Raji (cell line): ENCODE data around the gene PPFIA2.

Source experiments
- POLR2A ChIP-seq: IDR thresholded peaks from 2 replicates; pipeline ENCODE4 v1.6.1; 2011; ENCODE audit warnings: low read depth, low read length, control low read depth; ENCODE audit not compliant: insufficient read depth

The PPFIA2 gene

DNA sequence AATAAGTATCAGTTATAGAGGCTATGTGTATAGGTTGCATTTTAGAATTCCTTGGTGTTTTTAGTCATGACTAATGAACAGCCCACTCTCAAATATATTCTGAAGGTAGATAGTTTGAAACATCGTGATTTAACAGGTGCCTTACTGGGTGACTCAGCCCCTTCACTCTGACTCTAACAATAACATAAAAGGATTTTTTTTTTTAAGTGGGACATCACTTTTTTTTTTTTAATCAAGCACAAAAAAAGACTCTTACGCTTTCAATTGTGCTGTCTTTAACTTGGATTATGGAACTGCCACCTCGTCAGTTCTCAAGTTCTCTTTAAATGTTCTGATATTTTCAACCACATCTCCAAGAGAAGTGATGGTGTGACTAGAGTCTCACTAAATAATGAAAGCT, 46.6 kb downstream of the PPFIA2 start:
- no peak for TF ChIP-seq POLR2A

DNA sequence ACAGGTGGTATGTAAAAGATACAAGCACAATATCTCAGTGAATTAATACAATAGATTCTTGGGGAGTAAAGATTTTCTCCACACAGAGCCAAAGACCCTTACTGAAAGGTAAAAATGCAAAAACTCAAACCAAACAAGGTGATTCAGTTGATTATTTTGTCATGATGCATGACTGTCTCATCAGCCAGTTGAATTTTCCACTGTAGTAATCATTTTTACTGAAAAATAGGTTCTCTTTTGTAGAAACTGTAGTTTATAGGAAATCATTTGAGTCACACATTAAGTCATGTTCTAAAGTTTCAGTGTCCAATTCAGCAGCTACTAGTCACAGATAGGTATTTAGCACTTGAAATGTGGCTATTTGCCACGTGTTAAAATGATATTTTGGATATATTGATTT, 53.6 kb downstream of the PPFIA2 start:
- no peak for TF ChIP-seq POLR2A

DNA sequence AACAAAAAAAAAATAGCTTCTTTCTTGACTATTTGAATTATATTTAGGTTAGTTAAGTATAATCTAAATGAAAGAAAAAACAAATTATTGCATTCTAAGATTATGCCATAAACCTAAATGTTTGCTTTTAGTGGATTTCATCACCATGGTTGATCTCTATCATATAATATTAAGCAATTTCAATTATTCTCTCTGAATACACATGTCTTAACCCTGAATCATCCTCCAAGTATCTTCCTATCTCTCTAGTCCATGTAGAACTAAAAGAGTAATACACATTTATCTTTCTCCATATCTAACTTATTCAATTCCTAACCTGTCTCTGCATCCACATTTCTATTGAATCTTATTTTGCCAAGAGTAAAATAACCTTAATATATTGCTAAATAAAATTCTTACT, 59.6 kb downstream of the PPFIA2 start:
- no peak for TF ChIP-seq POLR2A

DNA sequence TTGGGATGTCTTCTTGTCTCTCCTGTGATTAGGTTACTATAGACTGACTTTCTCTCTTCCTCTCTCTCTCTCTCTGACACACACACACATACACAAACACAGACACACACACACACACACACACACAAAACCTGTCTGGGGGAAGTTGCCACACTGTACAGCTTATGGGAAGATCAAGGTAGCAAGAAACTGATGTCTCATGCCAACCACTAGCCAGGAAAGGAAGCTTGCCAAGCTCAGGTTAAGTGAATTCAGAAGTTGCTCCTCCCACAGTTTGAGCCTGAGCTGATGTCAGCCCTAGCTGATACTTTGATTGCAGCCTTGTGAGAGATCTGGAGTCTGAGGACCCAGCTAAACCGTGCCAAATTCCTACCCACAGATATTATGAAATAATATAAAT, 67.1 kb downstream of the PPFIA2 start:
- TF ChIP-seq POLR2A, result no peak

DNA sequence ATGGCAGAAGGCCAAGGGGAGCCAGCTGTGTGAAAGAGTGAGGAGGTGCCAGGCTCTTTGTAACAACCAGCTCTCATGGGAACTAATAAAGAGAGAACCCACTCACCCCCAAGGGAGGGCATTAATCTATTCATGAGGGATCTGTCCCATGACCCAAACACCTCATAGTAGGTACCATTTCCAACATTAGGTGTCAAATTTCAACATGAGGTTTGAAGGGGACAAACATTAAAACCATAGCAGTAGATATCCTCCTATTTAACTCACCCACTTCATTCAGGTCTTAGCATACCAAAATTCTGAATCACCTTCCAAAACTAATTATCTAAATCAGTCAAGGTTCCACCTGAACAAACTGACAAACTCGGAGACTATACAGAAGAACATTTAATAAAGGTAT, 75.3 kb downstream of the PPFIA2 start:
- TF ChIP-seq POLR2A, result no peak

DNA sequence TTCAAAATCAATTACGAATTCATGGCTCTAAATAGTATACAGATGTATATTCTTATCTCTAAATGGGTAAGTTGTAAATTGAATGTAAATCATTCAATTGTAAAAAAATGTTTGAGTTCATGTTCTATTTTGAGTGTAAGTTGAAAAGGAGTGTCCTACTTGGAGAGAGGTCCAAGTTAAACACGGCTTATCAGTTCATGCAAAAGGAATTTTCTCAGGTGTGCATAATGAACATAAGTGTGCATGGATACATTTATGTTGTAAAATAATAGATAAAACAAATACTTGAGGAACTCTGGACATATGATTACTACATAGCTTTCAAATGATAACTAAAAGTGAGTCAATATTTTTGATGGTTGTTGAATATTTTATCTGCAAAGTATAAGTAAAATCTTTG, 79.5 kb downstream of the PPFIA2 start:
- TF ChIP-seq POLR2A, result no peak

DNA sequence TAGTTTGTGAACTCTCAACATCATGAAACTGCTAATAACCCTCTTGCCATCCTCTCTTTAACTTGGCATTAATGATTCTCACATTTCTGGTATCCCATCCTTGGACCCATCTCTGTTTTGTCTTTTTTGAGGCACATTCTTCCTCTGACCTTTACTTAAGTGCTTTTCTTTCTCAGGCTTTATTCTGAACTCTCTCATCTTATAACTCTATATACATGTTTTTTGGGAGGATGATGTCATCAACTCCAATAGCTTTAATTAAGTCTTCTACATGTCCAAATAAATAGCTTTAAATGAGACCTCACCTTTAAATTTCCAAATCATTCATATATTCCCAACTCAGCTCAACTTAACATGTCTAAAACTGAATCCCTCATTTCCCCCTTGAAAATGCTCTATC, 88.4 kb downstream of the PPFIA2 start:
- no peak for TF ChIP-seq POLR2A

DNA sequence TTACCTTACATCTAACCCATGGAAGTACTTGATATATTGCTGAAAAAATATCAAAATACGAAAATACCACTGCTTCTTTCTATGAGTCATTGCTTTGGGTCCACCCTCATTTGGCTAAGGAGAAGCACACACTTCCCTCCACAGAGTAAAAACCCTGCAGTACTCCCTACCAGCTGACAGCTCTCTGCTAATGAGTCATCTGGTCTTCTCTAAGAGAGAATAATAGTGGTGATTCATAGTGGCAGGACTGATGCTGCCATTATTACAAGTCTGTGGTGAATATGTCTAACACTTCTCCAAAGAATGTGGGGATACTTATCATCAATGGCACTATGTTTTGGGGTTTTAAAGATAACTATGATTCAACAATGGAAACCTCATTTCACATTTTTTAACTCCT, 90.7 kb downstream of the PPFIA2 start:
- no peak for TF ChIP-seq POLR2A

DNA sequence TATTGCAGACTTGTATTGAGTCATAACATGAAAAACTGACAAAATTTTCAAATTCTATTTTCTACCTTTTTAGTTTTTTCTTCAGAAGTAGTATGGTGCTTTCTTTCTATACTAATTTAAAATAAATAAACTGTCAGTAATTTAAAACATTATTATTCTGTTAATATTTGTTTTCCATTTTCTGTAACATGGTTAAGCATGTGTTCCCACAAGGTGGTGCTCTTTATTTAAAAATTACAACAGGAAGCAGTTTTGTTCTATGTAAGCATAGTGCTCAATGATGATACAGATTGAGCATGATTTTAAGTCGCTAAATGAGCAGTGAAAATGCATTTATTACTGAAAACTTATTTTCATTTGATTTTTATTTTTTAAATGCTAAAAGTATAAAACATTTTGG, 114.6 kb downstream of the PPFIA2 start:
- no peak for TF ChIP-seq POLR2A

DNA sequence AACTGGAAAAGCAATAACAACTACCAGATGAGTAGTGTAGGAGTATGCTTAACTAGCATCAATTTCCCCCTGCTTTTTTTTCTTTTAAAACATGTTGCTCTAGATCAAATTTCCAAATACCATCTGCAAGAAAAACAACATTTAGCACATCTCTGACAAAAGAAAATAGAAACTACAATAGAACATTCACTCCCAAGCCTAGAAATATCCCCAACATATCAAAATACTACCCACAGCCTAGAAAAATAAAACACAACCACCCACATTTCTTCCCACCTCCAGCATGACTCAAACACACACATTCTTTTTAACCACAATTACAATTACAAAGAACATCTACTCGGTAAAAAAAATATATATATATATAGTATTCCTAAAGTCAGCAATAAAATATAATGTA, 120.0 kb downstream of the PPFIA2 start:
- no peak for TF ChIP-seq POLR2A

DNA sequence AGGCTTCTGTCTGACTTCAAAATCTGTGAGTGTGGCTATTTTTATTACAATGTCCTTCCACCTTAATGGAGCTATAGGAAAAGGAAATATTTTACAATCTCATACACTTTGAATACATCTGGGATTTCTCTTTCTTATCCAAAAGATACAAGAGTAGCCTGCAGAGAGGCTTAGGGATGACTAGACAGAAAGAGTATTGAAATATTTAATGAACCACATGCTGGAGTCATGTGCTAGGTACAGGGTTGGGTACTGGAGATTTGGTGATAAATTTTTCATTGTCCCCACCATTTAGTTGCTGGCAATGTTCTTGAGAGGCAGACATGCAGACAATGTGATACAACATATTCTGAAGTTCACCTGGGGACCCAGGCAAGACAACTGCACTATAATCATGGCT, 126.0 kb downstream of the PPFIA2 start:
- TF ChIP-seq POLR2A, result no peak

DNA sequence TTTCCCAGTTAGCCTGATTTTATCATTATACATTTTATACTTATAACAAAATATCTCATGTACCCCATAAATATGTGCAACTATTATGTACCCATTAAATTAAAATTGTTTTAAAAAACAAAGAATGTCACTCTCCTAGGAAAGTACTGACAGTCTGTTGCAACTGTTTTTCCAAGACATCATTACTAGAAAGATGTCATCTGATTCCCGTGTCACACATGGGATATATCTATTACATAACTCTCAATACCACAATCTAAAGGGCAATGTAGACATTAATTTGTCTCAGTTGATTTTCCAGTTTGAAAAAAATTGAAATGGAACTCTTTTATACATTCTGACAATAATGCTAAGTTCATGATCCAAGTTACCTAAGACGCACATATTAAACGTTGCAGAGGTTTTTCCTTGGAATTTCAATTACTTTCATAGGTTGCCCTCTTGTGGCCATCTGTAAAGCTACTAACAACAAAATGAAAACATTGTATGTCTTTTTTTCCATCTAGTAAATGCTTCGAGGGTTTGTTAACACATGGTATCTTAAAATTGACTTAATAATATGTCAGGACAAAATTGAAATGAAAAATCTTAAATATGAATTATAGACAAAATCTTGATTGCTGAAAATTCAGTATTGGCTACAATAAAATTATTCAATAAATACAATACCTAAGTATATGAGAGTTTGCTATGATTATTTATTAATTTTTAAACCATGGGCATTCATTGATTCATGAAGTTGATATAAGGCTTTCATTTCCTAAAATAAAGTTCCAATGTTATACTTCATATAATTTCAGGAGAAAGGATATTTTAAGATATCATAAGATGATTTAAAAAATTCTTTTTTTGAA, 131.6 kb downstream of the PPFIA2 start:
- no peak for TF ChIP-seq POLR2A

DNA sequence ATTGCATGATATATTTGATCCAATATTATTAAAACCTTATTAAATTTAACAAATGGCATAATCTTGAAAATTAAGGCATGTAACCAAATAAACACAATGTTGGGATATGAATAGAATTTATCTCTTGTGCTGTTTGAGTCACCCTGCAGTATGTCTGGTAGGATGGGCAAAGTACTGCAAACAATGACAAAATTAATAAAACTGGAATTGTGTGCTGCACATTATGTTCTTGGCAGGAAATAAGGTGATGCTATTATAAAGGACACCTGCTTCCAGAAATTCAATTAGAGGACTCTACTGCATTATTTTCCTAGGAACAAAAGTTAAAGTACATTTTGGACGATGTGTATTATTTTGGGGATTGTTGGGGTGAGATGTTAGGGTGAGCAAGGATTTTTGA, 132.7 kb downstream of the PPFIA2 start:
- TF ChIP-seq POLR2A, result no peak

DNA sequence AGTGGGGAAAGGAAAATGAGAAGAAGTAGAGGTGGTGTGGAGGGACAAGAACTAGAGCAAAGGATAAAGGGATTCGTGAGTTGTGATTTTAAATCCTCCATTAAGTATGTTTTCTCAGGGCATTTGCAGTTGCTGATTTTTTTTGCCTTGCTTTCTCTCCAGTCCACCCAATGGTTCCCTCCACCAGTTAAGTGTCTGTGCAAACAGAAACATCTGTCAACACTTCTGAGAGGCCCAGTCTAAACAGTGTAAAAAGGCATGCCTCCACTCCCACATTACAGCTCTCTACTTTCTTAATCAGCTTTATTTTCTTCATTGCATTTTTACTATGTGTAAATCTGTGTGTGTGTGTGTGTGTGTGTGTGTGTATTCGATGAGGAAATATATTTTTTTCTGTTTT, 141.2 kb downstream of the PPFIA2 start:
- no peak for TF ChIP-seq POLR2A

DNA sequence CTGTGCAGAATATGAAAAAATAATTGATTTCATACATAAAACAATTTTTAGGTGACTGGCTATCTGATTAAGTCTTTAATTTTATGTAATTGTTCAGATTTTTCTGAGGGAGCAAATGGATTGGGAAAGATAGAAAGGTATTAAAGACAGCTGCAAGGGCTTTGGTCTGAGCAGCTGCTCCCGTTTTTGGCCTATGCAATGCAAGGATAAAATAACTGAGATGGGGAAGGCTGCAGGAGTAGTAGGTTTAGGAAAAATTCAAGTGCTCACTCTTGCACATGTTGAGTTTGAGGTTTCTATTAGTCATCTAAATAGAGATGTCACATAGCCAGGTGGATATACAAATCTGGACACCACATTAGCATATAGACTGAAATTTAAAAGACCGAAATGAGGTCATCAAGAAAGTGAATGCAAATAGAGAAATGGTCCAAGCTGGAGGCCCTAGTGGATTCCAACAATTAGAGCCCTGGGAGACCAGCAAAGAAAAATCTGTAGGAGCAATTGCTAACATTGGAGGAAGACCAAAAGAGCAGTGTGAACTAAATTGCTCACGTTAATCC, 144.0 kb downstream of the PPFIA2 start:
- TF ChIP-seq POLR2A, result no peak

DNA sequence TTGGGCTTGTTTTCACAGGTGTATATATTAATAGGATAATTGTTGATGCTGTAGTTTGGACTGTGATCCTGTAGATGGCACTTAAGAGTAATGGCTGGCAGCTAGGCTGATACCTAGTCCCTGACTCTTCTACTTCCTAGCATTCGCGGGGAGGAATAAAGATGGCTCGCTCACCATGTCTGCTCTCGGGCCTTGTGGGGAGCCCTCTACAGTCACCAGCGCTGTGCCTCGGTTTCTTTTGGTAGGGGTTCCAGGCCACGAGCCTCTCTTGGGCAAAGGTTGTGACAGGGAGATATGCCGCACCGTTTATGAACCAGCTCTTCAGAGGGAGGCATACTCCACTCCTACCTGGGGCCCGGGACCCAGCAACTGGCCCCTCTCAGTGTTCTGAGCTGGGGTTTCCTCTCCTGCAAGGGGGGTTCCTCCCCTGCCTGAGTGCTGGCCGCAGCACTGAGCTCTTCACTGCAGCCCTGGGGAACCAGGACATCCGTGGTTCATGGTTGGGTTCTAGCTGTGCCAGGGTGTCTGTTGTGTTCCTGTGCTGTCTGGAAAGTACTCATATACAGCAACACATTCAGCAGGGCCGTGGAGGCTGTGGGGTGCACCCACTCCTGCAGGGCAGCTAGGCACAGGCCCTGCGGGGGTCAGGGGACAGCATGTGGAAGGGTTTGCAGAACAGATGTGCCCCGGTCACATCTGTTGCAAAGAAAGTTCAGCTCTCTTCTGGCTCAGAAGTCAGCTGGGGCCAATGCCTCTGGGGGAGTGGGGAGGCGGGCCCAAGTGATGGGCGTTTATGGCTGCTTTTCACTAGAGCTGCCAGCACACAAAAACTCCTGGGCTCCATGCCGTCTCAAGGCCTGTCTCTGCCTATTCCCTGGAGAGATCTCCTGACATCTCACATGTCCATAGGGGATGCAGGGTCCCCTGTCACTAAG, 147.9 kb downstream of the PPFIA2 start:
- TF ChIP-seq POLR2A, result no peak
